Esophagus (tissue), 2 donors: Measurements from ENCODE around the gene MEIS2. TPM values are rescaled to one million over a fixed set of nuclear protein-coding genes. Genes with fewer than 3 reads are reported as not detected.
A peak's percentile ranks its signal among the peaks of the same experiment; 100 is the strongest.

Experiments used
- H3K27ac ChIP-seq, 2 donors: one replicate each; pipeline ENCODE4 v1.5.1; 2013; ENCODE audit warnings: low read depth in 2 of 2, mild to moderate bottlenecking in 2 of 2, inconsistent platforms in 1 of 2, low read length in 1 of 2, moderate library complexity in 1 of 2
- H3K27me3 ChIP-seq, 2 donors: one replicate each; pipeline ENCODE4 v1.6.1; 2013; ENCODE audit warnings: low read length in 2 of 2, control low read depth in 1 of 2, mild to moderate bottlenecking in 1 of 2; ENCODE audit not compliant: insufficient read depth in 2 of 2, control insufficient read depth in 1 of 2
- H3K36me3 ChIP-seq, 2 donors: one replicate each; pipeline ENCODE4 v1.6.1; 2013; ENCODE audit warnings: low read length in 1 of 2; ENCODE audit not compliant: control insufficient read depth in 2 of 2, insufficient read depth in 2 of 2
- H3K4me1 ChIP-seq, 2 donors: one replicate each; pipeline ENCODE4 v1.6.1; 2013; ENCODE audit warnings: low read length in 1 of 2; ENCODE audit not compliant: control insufficient read depth in 2 of 2, insufficient read depth in 2 of 2
- H3K4me3 ChIP-seq, 2 donors: one replicate each; pipeline ENCODE4 v1.5.1; 2013; ENCODE audit warnings: low read length in 2 of 2, mild to moderate bottlenecking in 2 of 2, low read depth in 1 of 2, moderate library complexity in 1 of 2
- H3K9me3 ChIP-seq, 2 donors: one replicate each; pipeline ENCODE4 v1.6.1; 2013; ENCODE audit warnings: mild to moderate bottlenecking in 2 of 2, low read depth in 1 of 2, low read length in 1 of 2, moderate library complexity in 1 of 2; ENCODE audit not compliant: control insufficient read depth in 2 of 2, insufficient read depth in 1 of 2
- WGBS, 2 donors: extraction: QIAGEN DNeasy Blood & Tissue Kit; methylation state at CpG; one replicate each; pipeline ENCODE4 v1.1.7; 2013; 5-methylcytosine and 5-hydroxymethylcytosine counted together
- polyA plus RNA-seq, 2 donors: library from polyadenylated mRNA; stranded (reverse); fragments of 200-250 nt; gene quantifications; one replicate each; pipeline ENCODE4 v1.2.3, GENCODE V29; 2013
- donor health status: healthy with polysubstance abuse.
- donor health status: Bipolar disorder and iron deficiency.

Gene MEIS2
- polyA plus RNA-seq, 2 donors = 6.0 to 8.8 TPM

DNA sequence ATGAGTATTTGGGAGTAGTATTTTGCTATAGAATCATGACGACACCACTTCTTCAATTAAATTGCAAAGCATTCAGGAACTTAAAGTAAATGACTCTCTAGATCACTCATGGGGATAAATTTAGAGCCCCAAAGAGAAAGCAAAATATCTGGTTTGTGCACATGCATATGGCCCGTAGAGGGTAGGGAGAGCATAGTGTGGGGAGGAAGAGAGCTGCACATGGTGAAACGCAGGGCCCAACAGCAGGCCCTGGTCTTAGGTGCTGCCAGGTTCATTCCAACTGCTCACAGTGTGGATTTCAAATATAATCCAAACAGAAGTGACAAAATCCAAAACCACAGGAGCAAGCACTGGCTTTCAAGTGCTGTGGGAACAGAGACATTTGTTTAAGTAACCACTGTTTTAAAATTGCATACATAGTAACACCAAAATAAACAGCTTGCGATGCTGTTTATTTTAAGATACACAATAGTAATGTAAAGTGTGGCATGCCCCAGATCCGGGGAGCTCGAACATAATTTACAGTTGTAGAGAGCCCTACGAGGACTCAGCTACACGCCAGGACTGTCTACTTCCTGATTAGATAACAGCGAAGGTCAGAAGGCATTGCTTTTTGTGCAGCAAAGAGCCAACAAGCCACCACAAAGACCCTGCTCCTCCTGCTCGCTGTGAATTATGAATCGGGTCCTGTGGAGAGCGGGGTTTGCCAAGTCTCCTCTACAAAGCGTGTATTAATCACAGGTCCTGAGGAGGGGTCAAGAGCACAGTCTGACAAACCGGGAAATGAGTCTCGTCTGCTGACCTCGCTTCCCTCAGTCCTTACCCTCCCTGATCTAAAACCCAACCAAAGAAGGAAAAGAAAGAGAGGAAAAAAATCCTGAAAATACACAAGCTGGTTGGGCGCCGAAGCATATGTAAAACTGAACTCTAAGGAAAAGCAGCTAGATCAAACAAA, 80.6 kb downstream of the MEIS2 start:
- H3K36me3 ChIP-seq = no peaks in the 10 kb centered on the region
- peaks cover 0 to 2% of the 10 kb centered on the region in 2 donors for H3K4me1 ChIP-seq
- H3K27me3 ChIP-seq = no peaks in the 10 kb centered on the region
- 43 to 58% methylated on average over 18 of the region's 18 CpGs for WGBS, 2 donors
- no peaks in the 10 kb centered on the region for H3K9me3 ChIP-seq
- H3K27ac ChIP-seq = peak overlapping the region in 1 of 2 donors; percentile 65
- no peak overlapping the region for H3K4me3 ChIP-seq

- Histone ChIP-seq H3K36me3 (peaks cover 0 to 2% of the 10 kb centered on the region in 2 donors), H3K27me3 (no peaks in the 10 kb centered on the region), H3K27ac (no peak overlapping the region), H3K4me3 (no peak overlapping the region), H3K9me3 (no peaks in the 10 kb centered on the region), H3K4me1 (peaks cover 0 to 2% of the 10 kb centered on the region in 2 donors)
- WGBS, 2 donors = 67 to 77% methylated on average over 11 of the region's 11 CpGs
These were observed 83.2 kb downstream of the MEIS2 start for GRCh38 chr15:37017031-37017625.

DNA sequence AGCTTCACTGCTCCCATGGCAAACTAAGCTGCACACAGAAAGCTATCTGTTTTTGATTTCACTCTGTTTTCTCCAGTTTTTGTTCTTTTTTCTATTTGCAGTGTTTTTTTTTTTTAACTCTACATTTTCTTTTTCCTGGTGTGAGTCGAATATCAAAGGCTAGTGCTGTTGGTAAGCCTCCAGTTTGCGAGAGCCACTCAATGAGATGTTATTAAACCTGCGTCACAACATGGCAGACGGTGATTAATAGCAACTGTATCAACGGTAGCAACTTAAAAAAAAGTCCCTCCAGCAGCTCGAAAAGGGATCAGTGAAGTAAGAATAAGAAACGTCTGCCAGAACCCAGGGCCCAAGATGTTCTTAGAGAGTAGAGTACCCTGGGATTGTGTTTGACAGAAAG, 84.1 kb downstream of the MEIS2 start:
- peaks cover 0 to 2% of the 10 kb centered on the region in 2 donors for H3K36me3 ChIP-seq
- H3K9me3 ChIP-seq = no peaks in the 10 kb centered on the region
- 27 to 38% methylated on average over 7 of the region's 7 CpGs for WGBS, 2 donors
- H3K27ac ChIP-seq = peak overlapping the region in 1 of 2 donors; percentile 11
- H3K4me1 ChIP-seq = peaks cover 0 to 2% of the 10 kb centered on the region in 2 donors
- H3K4me3 ChIP-seq = no peak overlapping the region
- no peaks in the 10 kb centered on the region for H3K27me3 ChIP-seq

DNA sequence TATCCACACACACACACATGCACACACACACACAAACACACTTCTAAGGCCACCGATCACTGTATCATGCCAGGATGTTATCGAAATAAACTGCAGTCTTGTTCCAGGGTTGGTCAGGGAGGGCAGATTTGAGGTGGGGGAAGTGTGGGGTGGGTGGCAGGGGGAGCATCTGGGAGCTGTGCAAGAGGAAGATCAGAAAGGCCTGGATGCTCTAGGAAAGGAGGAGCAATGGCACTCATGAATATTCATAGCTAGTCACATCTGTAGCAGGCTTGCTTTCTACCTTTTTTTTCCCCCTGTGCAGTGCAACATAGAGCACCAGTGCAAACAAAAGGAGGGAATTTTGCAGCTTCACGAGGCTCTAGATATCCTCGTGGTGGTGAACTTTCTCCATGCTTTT, 84.9 kb downstream of the MEIS2 start:
- Histone ChIP-seq H3K27me3 (no peaks in the 10 kb centered on the region), H3K27ac (peak overlapping the region; percentile 11 to 60), H3K4me3 (peak overlapping the region in 1 of 2 donors; percentile 1), H3K9me3 (no peaks in the 10 kb centered on the region), H3K36me3 (peaks cover 0 to 2% of the 10 kb centered on the region in 2 donors), H3K4me1 (peaks cover 0 to 2% of the 10 kb centered on the region in 2 donors)
- WGBS, 2 donors = 26 to 42% methylated on average over 4 of the region's 4 CpGs

GRCh38 chr15:37015035-37015434, 85.3 kb downstream of the MEIS2 start:
- Histone ChIP-seq H3K36me3 (peaks cover 0 to 2% of the 10 kb centered on the region in 2 donors), H3K4me3 (no peak overlapping the region), H3K9me3 (no peaks in the 10 kb centered on the region), H3K27ac (peak overlapping the region; percentile 6 to 60), H3K4me1 (peaks cover 0 to 2% of the 10 kb centered on the region in 2 donors), H3K27me3 (no peaks in the 10 kb centered on the region)
- WGBS, 2 donors = 40 to 55% methylated on average over 9 of the region's 9 CpGs

- Histone ChIP-seq H3K27ac (peak overlapping the region in 1 of 2 donors; percentile 30), H3K9me3 (no peaks in the 10 kb centered on the region), H3K4me3 (no peak overlapping the region), H3K36me3 (peaks cover 0 to 2% of the 10 kb centered on the region in 2 donors), H3K4me1 (peaks cover 0 to 2% of the 10 kb centered on the region in 2 donors), H3K27me3 (no peaks in the 10 kb centered on the region)
- WGBS, 2 donors = 57 to 68% methylated on average over 3 of the region's 3 CpGs
These were observed 85.8 kb downstream of the MEIS2 start for GRCh38 chr15:37014566-37014965.

GRCh38 chr15:37014137-37014536, 86.2 kb downstream of the MEIS2 start:
- no peak overlapping the region for H3K27ac ChIP-seq
- H3K4me3 ChIP-seq = no peak overlapping the region
- no peaks in the 10 kb centered on the region for H3K27me3 ChIP-seq
- H3K9me3 ChIP-seq = no peaks in the 10 kb centered on the region
- H3K36me3 ChIP-seq = peaks cover 0 to 2% of the 10 kb centered on the region in 2 donors
- 43% methylated on average over 2 of the region's 2 CpGs for WGBS, 2 donors
- H3K4me1 ChIP-seq = peaks cover 0 to 2% of the 10 kb centered on the region in 2 donors

DNA sequence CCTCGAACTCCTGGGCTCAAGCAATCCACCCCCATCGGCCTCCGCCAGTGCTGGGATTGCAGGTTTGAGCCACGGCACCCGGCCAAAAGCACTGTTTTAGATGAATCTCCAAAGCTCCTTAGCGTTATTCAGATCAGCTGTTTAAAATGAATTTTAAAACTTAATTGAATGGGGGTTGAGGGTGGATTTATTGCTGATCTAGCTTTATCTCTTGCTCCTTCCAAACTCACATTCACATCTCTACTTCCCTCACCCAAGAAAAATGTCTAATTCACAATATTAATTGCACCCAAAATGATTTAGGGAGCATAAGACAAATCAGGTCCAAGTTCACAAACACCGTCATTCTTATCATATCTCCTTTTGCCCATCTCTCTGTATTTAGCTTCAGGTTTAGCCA, 89.8 kb downstream of the MEIS2 start:
- Histone ChIP-seq H3K27ac (no peak overlapping the region), H3K27me3 (no peaks in the 10 kb centered on the region), H3K4me1 (peaks cover 0 to 2% of the 10 kb centered on the region in 2 donors), H3K4me3 (no peak overlapping the region), H3K36me3 (peaks cover 0 to 2% of the 10 kb centered on the region in 2 donors), H3K9me3 (no peaks in the 10 kb centered on the region)
- WGBS, 2 donors = 93 to 98% methylated on average over 7 of the region's 7 CpGs

- no peaks in the 10 kb centered on the region for H3K9me3 ChIP-seq
- H3K27me3 ChIP-seq = no peaks in the 10 kb centered on the region
- H3K4me3 ChIP-seq = no peak overlapping the region
- no peaks in the 10 kb centered on the region for H3K4me1 ChIP-seq
- 65 to 79% methylated on average over 1 of the region's 1 CpG for WGBS, 2 donors
- peaks cover 0 to 2% of the 10 kb centered on the region in 2 donors for H3K36me3 ChIP-seq
- no peak overlapping the region for H3K27ac ChIP-seq
These were observed 91.1 kb downstream of the MEIS2 start for GRCh38 chr15:37009288-37009687.
